GM08714 (cell line): ENCODE measurements around the gene PAX2.

Experiments
- H3K4me3 ChIP-seq: fragments of 200-500 bp; sonication (Bioruptor generic); 2 replicates; pipeline ENCODE4 v1.5.1; 2014; ENCODE audit warnings: mild to moderate bottlenecking, low read length, inconsistent platforms
- ZNF274 ChIP-seq: IDR thresholded peaks from 2 replicates; pipeline ENCODE4 v1.6.1; 2012; ENCODE audit warnings: mild to moderate bottlenecking, low read depth, low read length

Gene PAX2

GRCh38 chr10:100775871-100776270 lies 30.5 kb downstream of the PAX2 start:
- TF ChIP-seq ZNF274 = no peak
- H3K4me3 ChIP-seq = no peak overlapping the region

- no peak for TF ChIP-seq ZNF274
- no peak overlapping the region for H3K4me3 ChIP-seq
Measured at GRCh38 chr10:100776671-100777070, 31.3 kb downstream of the PAX2 start.

- H3K4me3 ChIP-seq = no peak overlapping the region
- TF ChIP-seq ZNF274 = no peak
Measured at GRCh38 chr10:100779329-100779728, 33.9 kb downstream of the PAX2 start.

GRCh38 chr10:100780324-100780723 lies 34.9 kb downstream of the PAX2 start:
- no peak overlapping the region for H3K4me3 ChIP-seq
- no peak for TF ChIP-seq ZNF274

DNA sequence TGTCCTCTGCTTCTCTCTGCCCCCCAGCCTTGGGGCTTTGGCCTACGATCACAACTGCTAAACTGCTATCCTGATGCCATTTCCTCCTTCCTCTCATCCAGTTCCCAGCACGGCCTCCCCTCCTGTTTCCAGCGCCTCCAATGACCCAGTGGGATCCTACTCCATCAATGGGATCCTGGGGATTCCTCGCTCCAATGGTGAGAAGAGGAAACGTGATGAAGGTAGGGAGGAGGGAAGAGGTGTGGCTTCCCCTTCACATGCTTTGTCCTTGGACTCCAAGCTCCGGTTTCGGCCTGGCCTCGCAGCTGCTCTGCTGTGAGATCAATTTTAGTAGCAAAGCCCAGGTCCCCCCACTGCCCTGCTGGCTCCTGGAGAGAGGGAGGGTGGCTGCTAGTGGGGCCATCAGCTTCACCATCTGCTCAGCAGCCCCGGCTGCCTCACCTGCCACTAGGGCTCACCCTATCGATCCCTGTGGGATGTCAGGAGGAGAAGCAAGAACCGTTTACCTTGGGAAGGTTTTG lies 35.8 kb downstream of the PAX2 start:
- TF ChIP-seq ZNF274 = no peak

DNA sequence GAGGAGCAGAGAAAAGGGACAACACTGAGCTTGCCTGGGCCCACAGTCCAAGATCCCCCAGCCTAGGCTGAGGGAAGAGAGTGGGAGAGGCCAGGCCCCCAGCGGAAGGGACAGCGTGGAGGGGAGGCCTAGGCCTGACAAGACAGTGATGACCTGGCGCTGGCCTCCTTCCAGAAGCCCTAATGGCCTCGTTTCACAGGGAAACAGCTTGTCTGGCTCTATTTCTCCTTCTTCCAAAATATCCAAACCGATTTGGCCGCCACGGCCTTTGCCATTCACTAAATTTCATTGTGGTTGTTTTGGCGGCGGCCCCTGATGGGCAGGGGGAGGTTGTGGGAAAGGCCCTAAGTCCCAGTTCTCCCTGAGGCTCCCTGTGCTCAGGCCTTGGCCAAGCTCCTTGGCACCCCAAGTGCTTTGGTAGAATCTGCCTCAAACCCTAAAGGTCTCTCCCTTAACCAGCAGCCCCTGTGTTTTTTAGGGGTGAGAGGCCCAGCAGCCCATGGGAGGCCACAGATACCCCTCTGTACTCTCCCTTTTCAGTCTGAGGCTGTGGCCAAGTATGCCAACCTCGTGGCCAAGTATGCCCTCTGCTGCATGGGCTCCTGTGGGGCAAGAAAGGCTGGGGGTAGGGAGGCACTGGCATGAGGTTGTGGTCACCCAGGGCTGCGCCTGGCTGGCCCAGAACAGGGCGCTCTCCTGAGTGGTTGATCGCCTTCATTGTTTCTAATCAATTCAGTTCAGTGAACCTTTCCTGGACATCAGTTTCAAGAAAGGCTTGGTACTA lies 37.3 kb downstream of the PAX2 start:
- no peak for TF ChIP-seq ZNF274
- H3K4me3 ChIP-seq = no peak overlapping the region

More for the DNA sequence above, 35.8 kb downstream of the PAX2 start:
- no peak overlapping the region for H3K4me3 ChIP-seq

- TF ChIP-seq ZNF274 = no peak
- no peak overlapping the region for H3K4me3 ChIP-seq
Measured at GRCh38 chr10:100784126-100784525, 38.7 kb downstream of the PAX2 start.

DNA sequence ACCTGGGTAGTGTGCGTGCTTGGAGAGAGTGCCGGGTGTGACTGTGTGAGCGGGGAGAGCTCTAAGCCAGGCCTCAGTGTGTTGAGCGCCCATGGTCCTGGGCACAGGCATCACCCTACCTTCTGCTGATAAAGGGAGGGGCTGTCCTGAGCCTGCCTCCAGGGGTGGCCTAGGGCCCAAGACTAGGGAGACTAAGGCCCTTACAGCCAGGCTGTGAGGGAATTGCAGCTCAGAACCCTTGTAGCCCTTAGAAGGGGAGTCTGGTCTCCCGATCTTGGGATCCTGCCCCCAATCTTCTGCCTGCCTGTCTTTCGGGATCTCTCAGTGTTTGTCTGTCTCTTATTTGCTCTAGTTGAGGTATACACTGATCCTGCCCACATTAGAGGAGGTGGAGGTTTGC lies 41.2 kb downstream of the PAX2 start:
- H3K4me3 ChIP-seq = no peak overlapping the region
- no peak for TF ChIP-seq ZNF274

DNA sequence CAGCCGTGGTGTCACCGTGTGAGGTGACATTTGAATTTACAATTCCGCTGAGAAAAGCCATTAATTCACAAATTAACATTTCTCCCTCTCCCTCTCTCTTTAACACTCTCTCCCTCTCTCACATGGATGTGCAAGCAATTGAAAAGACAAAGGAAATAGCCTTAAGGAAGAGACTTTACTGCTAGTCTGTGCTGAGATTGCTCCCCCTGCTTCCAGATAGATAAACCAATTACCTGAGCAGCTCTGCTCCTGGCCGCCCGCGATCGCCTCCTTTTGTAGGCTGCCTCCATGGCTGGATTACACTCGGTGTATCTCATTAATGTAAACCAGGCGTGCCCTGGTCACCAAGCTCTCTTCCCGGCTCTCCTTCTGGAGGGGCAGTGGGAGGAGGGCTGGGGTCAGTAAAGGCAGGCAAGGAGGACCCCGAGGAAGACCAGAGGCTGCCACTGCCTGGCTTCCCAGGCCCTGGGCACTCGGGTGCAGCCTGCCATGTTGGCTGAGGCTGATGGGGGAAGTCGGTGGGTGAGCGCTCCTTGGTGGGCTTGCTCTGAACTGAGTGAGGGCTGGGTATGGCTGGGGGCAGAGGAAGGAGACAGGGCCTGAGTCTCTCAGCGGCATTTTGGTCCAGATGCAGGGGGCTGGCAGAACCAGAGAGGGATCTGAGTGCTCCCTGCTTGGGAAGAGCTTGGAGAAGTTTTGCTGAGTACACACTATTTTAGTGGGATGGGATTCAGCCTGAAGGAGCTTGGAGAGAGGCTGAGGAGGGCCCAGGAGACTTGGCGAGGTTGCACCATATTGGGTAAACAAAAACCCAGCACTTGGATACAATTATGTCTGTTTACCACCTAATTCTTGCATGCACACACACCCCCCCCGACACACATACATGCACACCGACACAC lies 42.9 kb downstream of the PAX2 start:
- no peak for TF ChIP-seq ZNF274
- H3K4me3 ChIP-seq = no peak overlapping the region

DNA sequence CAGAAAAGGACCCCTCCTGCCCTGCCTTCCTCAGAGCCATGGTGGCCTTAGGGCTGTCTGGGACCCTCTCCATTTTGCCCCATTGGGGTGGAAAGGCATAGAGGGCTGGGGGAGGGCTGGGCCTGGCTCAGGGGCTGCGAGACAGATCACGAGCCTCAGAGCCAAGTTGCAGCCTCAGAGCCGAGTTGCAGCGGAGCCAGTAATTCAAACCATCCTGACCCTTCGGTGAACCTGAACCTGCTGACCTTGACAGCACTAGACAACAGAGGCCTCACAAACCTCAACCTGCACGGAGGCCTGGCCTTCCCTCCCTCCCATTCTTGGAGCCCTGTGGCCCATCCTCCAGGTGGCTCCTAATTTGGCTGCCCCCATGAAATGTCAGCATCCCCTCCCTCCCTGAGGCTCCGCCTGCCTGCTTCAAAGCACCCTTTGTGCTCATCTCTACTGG lies 45.4 kb downstream of the PAX2 start:
- no peak overlapping the region for H3K4me3 ChIP-seq
- no peak for TF ChIP-seq ZNF274

GRCh38 chr10:100791369-100792058 lies 46.1 kb downstream of the PAX2 start:
- H3K4me3 ChIP-seq = no peak overlapping the region
- TF ChIP-seq ZNF274 = no peak

DNA sequence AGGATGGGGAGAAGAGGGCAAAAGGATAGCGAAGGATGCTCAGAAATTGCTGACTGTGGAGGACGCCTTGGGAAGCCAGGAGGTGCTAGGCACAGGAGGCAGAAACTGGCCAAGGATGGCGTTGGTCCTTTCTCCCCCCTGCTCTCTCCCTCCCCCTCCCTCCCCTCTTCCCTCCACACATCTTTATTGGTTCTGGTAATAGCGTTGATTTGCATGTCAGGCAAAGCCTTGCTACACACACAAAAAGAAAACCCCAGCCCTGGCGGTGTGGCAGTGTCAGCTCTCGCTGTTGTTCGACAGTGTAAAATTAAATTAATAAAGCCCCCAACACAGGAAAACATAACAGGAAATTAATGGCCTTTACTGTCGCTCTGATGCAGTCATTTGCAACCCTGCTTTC lies 47.2 kb downstream of the PAX2 start:
- TF ChIP-seq ZNF274 = no peak
- no peak overlapping the region for H3K4me3 ChIP-seq

DNA sequence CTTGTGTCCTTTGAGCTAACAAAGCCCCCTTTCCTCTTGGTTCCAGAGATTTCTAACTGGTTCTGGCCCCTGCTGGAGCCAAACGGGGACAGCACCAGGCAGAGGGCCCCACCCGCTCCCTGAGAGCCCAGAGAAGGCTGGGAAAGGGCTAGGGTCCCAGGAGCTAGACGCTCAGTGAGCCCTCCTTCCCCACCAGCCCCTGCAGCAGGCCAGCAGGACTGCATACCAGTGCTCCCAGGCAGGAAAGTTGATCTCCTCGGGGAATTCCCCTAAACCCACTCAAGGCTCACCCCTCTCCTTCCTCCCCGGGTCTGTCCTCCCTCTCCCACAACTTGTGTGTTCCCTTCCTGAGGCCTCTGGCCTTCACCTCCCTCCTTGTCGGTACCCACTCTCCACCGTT lies 47.7 kb downstream of the PAX2 start:
- no peak for TF ChIP-seq ZNF274
- H3K4me3 ChIP-seq = no peak overlapping the region

- H3K4me3 ChIP-seq = no peak overlapping the region
- TF ChIP-seq ZNF274 = no peak
Measured at GRCh38 chr10:100799881-100800280, 54.5 kb downstream of the PAX2 start.
